Stimulated activated CD4-positive, alpha-beta T cell treated with anti-CD3 and anti-CD28 coated beads, Interleukin-1b, Interleukin-23, amount 100 ng/mL, for 48 hours (primary cell): ENCODE results near the gene ADAM19.

ENCODE experiments used
- DNase-seq: peaks from one replicate; pipeline ENCODE4 v3.0.0-alpha.2; 2020

The ADAM19 gene

GRCh38 chr5:157594675-157595459 is 19.3 kb upstream of the ADAM19 start:
- DNase-seq: no peak

GRCh38 chr5:157594257-157594656 is 18.7 kb upstream of the ADAM19 start:
- no peak for DNase-seq

GRCh38 chr5:157593052-157593757 is 17.6 kb upstream of the ADAM19 start:
- no peak for DNase-seq

GRCh38 chr5:157592594-157592993 is 17.0 kb upstream of the ADAM19 start:
- no peak for DNase-seq

GRCh38 chr5:157590478-157590877 is 14.9 kb upstream of the ADAM19 start:
- no peak for DNase-seq

- no peak for DNase-seq
Measured at GRCh38 chr5:157584628-157585027, 9.1 kb upstream of the ADAM19 start.

- DNase-seq: no peak
Measured at GRCh38 chr5:157582731-157583620, 7.4 kb upstream of the ADAM19 start.

- no peak for DNase-seq
Measured at GRCh38 chr5:157581901-157582300, 6.3 kb upstream of the ADAM19 start.

GRCh38 chr5:157578079-157578780 is 2.7 kb upstream of the ADAM19 start:
- no peak for DNase-seq

GRCh38 chr5:157576678-157577077 is 1.1 kb upstream of the ADAM19 start:
- DNase-seq: no peak

- DNase-seq: peak; percentile 33
Measured at GRCh38 chr5:157574456-157575380, 857 bp downstream of the ADAM19 start.

- DNase-seq: no peak
Measured at GRCh38 chr5:157571357-157571827, 4.2 kb downstream of the ADAM19 start.

GRCh38 chr5:157570531-157571200 is 4.9 kb downstream of the ADAM19 start:
- no peak for DNase-seq

- DNase-seq: no peak
Measured at GRCh38 chr5:157568720-157569119, 6.9 kb downstream of the ADAM19 start.

GRCh38 chr5:157568222-157568621 is 7.4 kb downstream of the ADAM19 start:
- no peak for DNase-seq

- no peak for DNase-seq
Measured at GRCh38 chr5:157566902-157567489, 8.6 kb downstream of the ADAM19 start.

GRCh38 chr5:157563929-157564716 is 11.5 kb downstream of the ADAM19 start:
- no peak for DNase-seq

- no peak for DNase-seq
Measured at GRCh38 chr5:157563373-157563928, 12.1 kb downstream of the ADAM19 start.

- no peak for DNase-seq
Measured at GRCh38 chr5:157562111-157562581, 13.4 kb downstream of the ADAM19 start.
